SK-N-SH (cell line): ENCODE measurements around the gene TNNT2. TPM values are rescaled to one million over a fixed set of nuclear protein-coding genes. Genes with fewer than 3 reads are reported as not detected.

Experiments used
- CTCF ChIA-PET: fragments of 300-600, 350-600 bp; formaldehyde crosslinking; extraction: SDS; loops from one replicate; lab custom pipeline; 2021; lab: Yijun Ruan, JAX
- POLR2A ChIA-PET: fragments of 350-600 bp; sonication (Branson Sonifier 250); formaldehyde crosslinking; extraction: SDS; loops from one replicate; lab custom pipeline; 2020; ENCODE audit warnings: antibody characterized with exemption, inconsistent platforms; lab: Yijun Ruan, JAX
- DNase-seq: peaks from one replicate; pipeline ENCODE4 v3.0.0; 2012
- H2AFZ ChIP-seq: fragments of 200-600 bp; sonication (generic); 2 replicates; pipeline ENCODE4 v1.8.1; 2016; ENCODE audit warnings: antibody characterized with exemption, mild to moderate bottlenecking, low read depth
- H3F3A ChIP-seq: fragments of 200-600 bp; sonication (generic); replicated peaks from 2 replicates; pipeline ENCODE3; 2016; ENCODE audit warnings: antibody characterized with exemption, mild to moderate bottlenecking; ENCODE audit not compliant: insufficient read depth
- H3K27ac ChIP-seq, 2 experiments: fragments of 200-500 bp in 1 of 2; fragments of 200-600 bp in 1 of 2; sonication (Bioruptor generic) in 1 of 2; sonication (generic), shearing (Covaris generic) in 1 of 2; 2 replicates each; pipeline versions ENCODE4 v1.5.1 to v1.6.1; 2014 to 2016; ENCODE audit warnings: low read depth in 2 of 2, inconsistent platforms in 1 of 2, low read length in 1 of 2, mild to moderate bottlenecking in 1 of 2, mixed read lengths in 1 of 2
- H3K27me3 ChIP-seq: fragments of 200-600 bp; sonication (generic), shearing (Covaris generic); 2 replicates; pipeline ENCODE4 v1.6.1; 2016; ENCODE audit warnings: mixed run types; ENCODE audit not compliant: insufficient read depth
- H3K36me3 ChIP-seq, 2 experiments: fragments of 200-500 bp in 1 of 2; fragments of 200-600 bp in 1 of 2; sonication (Bioruptor generic) in 1 of 2; sonication (generic) in 1 of 2; replicated peaks in 1 of 2; 2 replicates each; pipeline versions ENCODE3 to v1.5.1; 2014 to 2016; ENCODE audit warnings: low read length in 1 of 2, mild to moderate bottlenecking in 1 of 2; ENCODE audit not compliant: insufficient read depth in 2 of 2, control insufficient read depth in 1 of 2
- H3K4me1 ChIP-seq, 2 experiments: fragments of 200-500 bp in 1 of 2; fragments of 200-600 bp in 1 of 2; sonication (Bioruptor generic) in 1 of 2; sonication (generic), shearing (Covaris generic) in 1 of 2; 2 replicates each; pipeline versions ENCODE4 v1.5.1 to v1.6.1; 2014 to 2016; ENCODE audit warnings: low read depth in 1 of 2, low read length in 1 of 2, mixed run types in 1 of 2; ENCODE audit not compliant: insufficient read depth in 2 of 2, control insufficient read depth in 1 of 2
- H3K4me2 ChIP-seq: fragments of 200-600 bp; sonication (generic), shearing (Covaris generic); 2 replicates; pipeline ENCODE4 v1.6.1; 2017; ENCODE audit warnings: mixed run types
- H3K4me3 ChIP-seq, 2 experiments: fragments of 200-500 bp in 1 of 2; fragments of 200-600 bp in 1 of 2; sonication (Bioruptor generic) in 1 of 2; sonication (generic), shearing (Covaris generic) in 1 of 2; 2 replicates each; pipeline versions ENCODE4 v1.5.1 to v1.8.1; 2014 to 2016; ENCODE audit warnings: low read depth in 2 of 2, inconsistent platforms in 1 of 2, low read length in 1 of 2, mild to moderate bottlenecking in 1 of 2, mixed read lengths in 1 of 2, moderate library complexity in 1 of 2
- H3K79me2 ChIP-seq: fragments of 200-600 bp; sonication (generic); 2 replicates; pipeline ENCODE4 v1.8.1; 2017; ENCODE audit warnings: mild to moderate bottlenecking; ENCODE audit not compliant: insufficient read depth
- H3K9ac ChIP-seq: fragments of 200-600 bp; sonication (generic); 2 replicates; pipeline ENCODE4 v1.6.1; 2017; ENCODE audit warnings: mixed run types
- H3K9me2 ChIP-seq: fragments of 200-600 bp; sonication (generic); 2 replicates; pipeline ENCODE4 v1.6.1; 2017; ENCODE audit warnings: mixed run types
- H3K9me3 ChIP-seq: fragments of 200-600 bp; sonication (generic); 2 replicates; pipeline ENCODE4 v1.6.1; 2017; ENCODE audit warnings: mixed run types, mild to moderate bottlenecking, moderate library complexity
- H4K20me1 ChIP-seq: fragments of 200-600 bp; sonication (generic); 2 replicates; pipeline ENCODE4 v1.6.1; 2017; ENCODE audit warnings: mild to moderate bottlenecking, mixed run types; ENCODE audit not compliant: insufficient read depth
- CHD2 ChIP-seq: fragments of 150-350 bp; IDR thresholded peaks from 2 replicates; pipeline ENCODE4 v1.6.1; 2018; ENCODE audit warnings: low read length; ENCODE audit not compliant: partially characterized antibody
- EP300 ChIP-seq, 2 experiments: IDR thresholded peaks; 2 replicates each; pipeline versions ENCODE4 v1.4.0 to v1.6.1; 2012; ENCODE audit warnings: borderline replicate concordance in 1 of 2, low read depth in 1 of 2, low read length in 1 of 2
- EZH2phosphoT487 ChIP-seq: fragments of 200-600 bp; sonication (generic); IDR thresholded peaks from 2 replicates; pipeline ENCODE4 v1.6.1; 2017; ENCODE audit warnings: low read depth, mixed run types, mild to moderate bottlenecking, antibody characterized with exemption, moderate library complexity, borderline replicate concordance
- GATA2 ChIP-seq: sonication (generic); formaldehyde crosslinking; IDR thresholded peaks from 2 replicates; pipeline ENCODE4 v1.5.0; 2020; ENCODE audit warnings: mild to moderate bottlenecking, missing genetic modification reagents
- NFIC ChIP-seq: IDR thresholded peaks from 2 replicates; pipeline ENCODE4 v1.4.0; 2012; ENCODE audit warnings: borderline replicate concordance
- NRF1 ChIP-seq: IDR thresholded peaks from 2 replicates; pipeline ENCODE4 v1.6.1; 2012; ENCODE audit warnings: low read depth, mild to moderate bottlenecking, low read length
- PBX3 ChIP-seq: IDR thresholded peaks from 2 replicates; pipeline ENCODE4; 2012
- POLR2AphosphoS5 ChIP-seq: IDR thresholded peaks from 2 replicates; pipeline ENCODE4 v1.6.1; 2012; ENCODE audit warnings: low read depth, low read length
- RCOR1 ChIP-seq: fragments of 150-350 bp; IDR thresholded peaks from 2 replicates; pipeline ENCODE4 v1.6.1; 2017; ENCODE audit warnings: antibody characterized with exemption, low read length
- REST ChIP-seq: IDR thresholded peaks from 2 replicates; pipeline ENCODE4 v1.6.1; 2012; ENCODE audit warnings: mild to moderate bottlenecking, low read depth, low read length, moderate library complexity
- SIN3A ChIP-seq: IDR thresholded peaks from 2 replicates; pipeline ENCODE4 v1.6.1; 2012; ENCODE audit warnings: low read depth, mild to moderate bottlenecking, low read length, moderate library complexity, borderline replicate concordance
- SMC3 ChIP-seq: IDR thresholded peaks from 2 replicates; pipeline ENCODE4 v1.6.1; 2012; ENCODE audit warnings: low read depth, low read length, improper control_type of control experiment
- TCF12 ChIP-seq: IDR thresholded peaks from 2 replicates; pipeline ENCODE4 v1.4.0; 2012
- TEAD4 ChIP-seq: IDR thresholded peaks from 2 replicates; pipeline ENCODE4 v1.4.0; 2012; ENCODE audit warnings: mild to moderate bottlenecking, borderline replicate concordance; ENCODE audit not compliant: insufficient read depth
- USF1 ChIP-seq: IDR thresholded peaks from 2 replicates; pipeline ENCODE4 v1.4.0; 2012; ENCODE audit warnings: low read depth, borderline replicate concordance
- USF2 ChIP-seq: fragments of 150-350 bp; IDR thresholded peaks from 2 replicates; pipeline ENCODE4 v1.6.1; 2017; ENCODE audit warnings: antibody characterized with exemption, low read length, low read depth, borderline replicate concordance
- ZBTB33 ChIP-seq: IDR thresholded peaks from 2 replicates; pipeline ENCODE4 v1.4.0; 2012; ENCODE audit warnings: low read depth, borderline replicate concordance
- WGBS: methylation state at CpG from one replicate; pipeline ENCODE4 v1.1.6; 2017; ENCODE audit warnings: low lambda C conversion rate; 5-methylcytosine and 5-hydroxymethylcytosine counted together
- polyA plus RNA-seq, 3 experiments: library from polyadenylated mRNA; depleted of rRNA; stranded (reverse); fragments of >200 nt; gene quantifications; 2 replicates each; pipeline ENCODE4 v1.2.3, GENCODE V29; 2012

The TNNT2 gene
- polyA plus RNA-seq, 1 of the 3 experiments (the other 2 are of a cell fraction), result 0.33 TPM

GRCh38 chr1:201324306-201324705 lies 53.2 kb downstream of the TNNT2 start:
- Histone ChIP-seq H2AFZ (no peak overlapping the region), H3K9ac (no peak overlapping the region), H3K79me2 (no peaks in the 10 kb centered on the region), H3K4me3 (no peak overlapping the region), H3K36me3 (no peaks in the 10 kb centered on the region), H4K20me1 (no peaks in the 10 kb centered on the region)
- CTCF ChIA-PET, result interaction anchor here (0.6 to 3.4 kb wide), 7 partner anchors 9 to 188 kb away, joined by 3 to 14 read pairs (median 4); no protein-coding TSS in a partner anchor
- 67% methylated on average over 4 of the region's 4 CpGs for WGBS
- no peak for TF ChIP-seq RCOR1
- no peak for TF ChIP-seq POLR2AphosphoS5
- TF ChIP-seq, all 33 proteins: peak for 0
- Histone ChIP-seq H3K27me3 (no peaks in the 10 kb centered on the region; the same call in 1 of the 2 replicates), H3F3A (no peaks in the 10 kb centered on the region), H3K27ac (no peak overlapping the region), H3K9me3 (no peaks in the 10 kb centered on the region), H3K4me2 (no peak overlapping the region), H3K4me1 (peaks cover 0 to 29% of the 10 kb centered on the region in 2 experiments; a peak in 1 of 4 replicates), H3K9me2 (no peaks in the 10 kb centered on the region)
- POLR2A ChIA-PET, result no interaction called here
- DNase-seq, result no peak

GRCh38 chr1:201322653-201323510 lies 54.6 kb downstream of the TNNT2 start:
- Histone ChIP-seq H3K4me3 (no peak overlapping the region), H3K27ac (no peak overlapping the region), H3K4me1 (peaks cover 0 to 30% of the 10 kb centered on the region in 2 experiments; a peak in 1 of 4 replicates), H3K9me2 (no peaks in the 10 kb centered on the region), H4K20me1 (no peaks in the 10 kb centered on the region), H3K9ac (no peak overlapping the region), H3K27me3 (no peaks in the 10 kb centered on the region; the same call in 1 of the 2 replicates), H3F3A (no peaks in the 10 kb centered on the region), H2AFZ (no peak overlapping the region), H3K36me3 (no peaks in the 10 kb centered on the region), H3K4me2 (no peak overlapping the region), H3K79me2 (no peaks in the 10 kb centered on the region), H3K9me3 (no peaks in the 10 kb centered on the region)
- no peak for DNase-seq
- POLR2A ChIA-PET, result no interaction called here
- CTCF ChIA-PET, result interaction anchor here (0.7 to 3.4 kb wide), 9 partner anchors 10 to 68 kb away, joined by 3 to 14 read pairs (median 6); no protein-coding TSS in a partner anchor
- WGBS, result 59% methylated on average over 9 of the region's 12 CpGs
- TF ChIP-seq ZBTB33 (no peak), NFIC (no peak), CHD2 (no peak), SIN3A (no peak), NRF1 (no peak), EZH2phosphoT487 (no peak), TEAD4 (no peak), TCF12 (no peak), SMC3 (no peak), GATA2 (CRISPR knock-in tag) (no peak), EP300 (IDR thresholded peaks at IDR 0.05; ENCODE audit: borderline replicate concordance in 1 of 2, low read depth in 1 of 2, low read length in 1 of 2) (no peak), USF1 (no peak), REST (no peak), USF2 (no peak), PBX3 (no peak)
